GM10266 (cell line): Measurements from ENCODE around the gene AKIRIN1.

Source experiments
- DNase-seq: peaks from one replicate; pipeline ENCODE4 v3.0.0; 2012; ENCODE audit errors: extremely low spot score
- CTCF ChIP-seq: IDR thresholded peaks from 2 replicates; pipeline ENCODE4 v1.5.1; 2012; ENCODE audit warnings: mild to moderate bottlenecking, low read depth; ENCODE audit not compliant: control insufficient read depth, insufficient read depth; ENCODE audit errors: missing control alignments

The AKIRIN1 gene

DNA sequence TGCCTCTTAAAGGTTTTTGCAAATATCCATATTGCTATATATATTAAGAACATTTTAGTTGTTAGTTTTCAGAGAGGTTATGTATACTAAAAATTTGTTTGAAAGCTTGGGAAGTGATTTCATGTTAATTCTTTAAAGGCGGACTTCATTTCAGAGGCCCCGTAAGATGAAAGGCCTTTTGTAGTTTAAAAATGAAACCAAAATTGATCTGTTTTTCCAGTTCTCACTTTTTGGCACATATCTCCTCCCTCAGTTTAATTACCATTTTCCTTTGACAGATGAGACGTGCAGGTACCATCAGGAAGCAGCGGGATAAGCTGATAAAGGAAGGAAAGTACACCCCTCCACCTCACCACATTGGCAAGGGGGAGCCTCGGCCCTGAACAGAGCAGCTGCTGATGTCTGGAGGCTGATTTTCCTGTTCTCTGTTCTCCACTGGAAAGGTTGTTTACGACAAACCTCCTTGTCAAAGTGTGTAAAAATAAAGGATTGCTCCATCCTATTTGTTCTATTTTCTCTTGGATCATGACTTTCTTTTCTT, 43.1 kb downstream of the AKIRIN1 start:
- no peak for DNase-seq
- no peak for TF ChIP-seq CTCF

DNA sequence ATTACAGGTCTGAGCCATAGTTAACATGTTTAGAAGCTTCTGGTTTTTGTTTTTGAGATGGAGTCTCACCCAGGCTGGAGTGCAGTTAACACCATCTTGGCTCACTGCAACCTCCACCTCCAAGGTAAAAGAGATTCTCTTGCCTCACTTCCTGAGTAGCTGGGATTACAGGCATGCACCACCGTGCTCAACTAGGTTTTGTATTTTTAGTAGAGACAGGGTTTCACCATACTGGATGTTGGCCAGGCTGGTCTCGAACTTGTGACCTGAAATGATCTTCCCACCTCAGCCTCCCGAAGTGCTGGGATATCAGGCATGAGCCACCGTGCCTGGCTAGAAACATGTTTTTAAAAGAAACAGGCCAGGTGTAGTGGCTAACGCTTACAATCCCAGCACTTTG, 45.6 kb downstream of the AKIRIN1 start:
- TF ChIP-seq CTCF: no peak
- no peak for DNase-seq

GRCh38 chr1:39043513-39043912, 52.4 kb downstream of the AKIRIN1 start:
- no peak for DNase-seq
- no peak for TF ChIP-seq CTCF

DNA sequence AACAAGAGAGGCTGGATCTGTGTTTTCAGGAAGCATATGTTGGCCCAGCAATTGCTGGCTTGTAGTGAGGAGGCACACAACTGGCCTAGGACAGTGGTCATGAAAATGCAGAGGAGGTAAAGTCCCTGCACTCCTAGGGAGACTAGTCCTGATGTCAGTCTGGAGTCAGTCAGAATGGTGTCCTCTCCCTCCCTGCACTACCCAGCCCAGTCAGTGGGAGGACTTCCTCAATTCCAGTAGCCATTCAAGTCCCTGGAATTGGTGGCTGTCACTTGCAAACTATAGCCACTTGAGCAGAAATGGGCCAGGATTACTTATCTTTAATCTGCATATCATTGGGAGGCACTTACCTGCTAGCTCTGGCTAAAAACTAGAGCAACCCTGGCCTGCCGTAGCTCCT, 53.7 kb downstream of the AKIRIN1 start:
- TF ChIP-seq CTCF: no peak
- DNase-seq: no peak

DNA sequence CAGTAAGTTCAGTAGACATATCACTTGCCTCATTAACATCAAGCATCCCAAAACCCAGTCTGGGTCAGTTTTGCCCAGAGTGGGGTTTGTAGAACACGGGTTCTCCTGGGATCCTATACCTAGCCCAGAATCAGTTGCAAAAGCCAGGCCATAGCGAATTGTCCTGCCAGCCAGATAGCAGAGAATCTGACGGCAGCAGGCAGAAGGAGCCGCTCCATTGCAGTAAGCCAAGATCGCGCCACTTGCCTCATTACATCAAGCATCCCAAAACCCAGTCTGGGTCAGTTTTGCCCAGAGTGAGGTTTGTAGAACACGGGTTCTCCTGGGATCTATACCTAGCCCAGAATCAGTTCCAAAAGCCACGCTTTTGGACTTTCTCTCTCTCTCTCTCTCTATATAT, 54.2 kb downstream of the AKIRIN1 start:
- TF ChIP-seq CTCF: no peak
- no peak for DNase-seq

- no peak for DNase-seq
- no peak for TF ChIP-seq CTCF
Measured at GRCh38 chr1:39046613-39047210, 55.6 kb downstream of the AKIRIN1 start.

DNA sequence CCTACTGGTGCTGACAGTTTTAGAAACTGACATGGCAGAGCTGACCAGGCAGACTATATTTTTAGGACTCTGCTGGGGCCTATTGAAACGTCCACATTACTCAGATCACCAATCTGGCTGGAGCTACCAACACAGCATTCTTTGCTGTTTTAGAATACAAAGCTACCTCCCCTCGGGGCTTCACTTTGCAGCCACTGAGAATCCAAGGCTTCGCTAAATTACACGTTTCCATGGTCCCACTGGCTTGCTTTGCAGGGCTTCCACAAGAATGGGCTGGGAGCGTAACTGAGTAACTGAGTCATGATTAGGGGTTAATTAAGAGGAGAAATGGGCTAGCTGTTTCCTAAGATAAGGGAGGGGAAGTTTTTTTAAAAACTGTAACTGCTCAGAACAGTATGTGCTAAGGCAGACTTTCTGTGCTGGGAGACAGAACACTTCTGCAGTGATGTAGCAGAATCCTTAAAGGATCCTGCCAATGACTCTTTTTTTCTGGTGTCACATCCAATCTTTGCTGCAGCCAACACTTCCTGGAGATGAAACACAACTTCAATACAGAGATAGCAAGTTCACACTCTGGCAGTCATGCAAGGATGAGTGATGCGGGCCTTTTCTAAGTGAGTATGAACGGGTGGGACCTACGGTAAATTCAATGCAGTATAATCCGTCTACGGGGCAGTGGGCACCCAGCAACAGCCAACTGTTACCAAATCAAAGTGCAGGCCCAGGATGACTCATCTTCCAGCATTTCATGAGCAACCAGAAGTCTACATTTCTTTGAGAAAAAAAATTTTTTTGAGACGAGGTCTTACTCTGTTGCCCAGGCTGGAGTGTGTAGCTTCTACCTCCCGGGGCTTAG, 56.5 kb downstream of the AKIRIN1 start:
- no peak for TF ChIP-seq CTCF
- DNase-seq: peak; percentile 28
